ENCODE data around the gene KIF1A. TPM values are rescaled to one million over a fixed set of nuclear protein-coding genes. Genes with fewer than 3 reads are reported as not detected.
A peak's percentile ranks its signal among the peaks of the same experiment; 100 is the strongest.

The KIF1A gene
- total RNA-seq, 1 experiment from 2014 or later: 298 TPM

- intact Hi-C loops (cut with micrococcal nuclease; ENCODE audit: unreplicated experiment): no loop called here
- Mint-ChIP-seq H3K27ac (ENCODE audit: unreplicated experiment) (peak overlapping the region; percentile 20), H3K4me3 (ENCODE audit: low read depth, unreplicated experiment) (no peak overlapping the region), H3K9me3 (ENCODE audit: low read depth, unreplicated experiment) (no peaks in the 10 kb centered on the region), H3K4me1 (ENCODE audit: low read depth, unreplicated experiment) (peaks cover 17% of the 10 kb centered on the region), H3K36me3 (ENCODE audit: insufficient read depth, unreplicated experiment) (peaks cover 63% of the 10 kb centered on the region), H3K27me3 (ENCODE audit: unreplicated experiment) (no peaks in the 10 kb centered on the region)
- TF ChIP-seq CTCF (IDR thresholded peaks at IDR 0.05; ENCODE audit: unreplicated experiment): no peak
- BruUV-seq (replicated peaks): no TSS peak
- DNase-seq: no peak
- CTCF ChIA-PET: no interaction called here
Measured at GRCh38 chr2:240735476-240735875, 84.5 kb downstream of the KIF1A start.

GRCh38 chr2:240734756-240735155 is 85.3 kb downstream of the KIF1A start:
- Mint-ChIP-seq H3K36me3 (ENCODE audit: insufficient read depth, unreplicated experiment) (peaks cover 63% of the 10 kb centered on the region), H3K9me3 (ENCODE audit: low read depth, unreplicated experiment) (no peaks in the 10 kb centered on the region), H3K27ac (ENCODE audit: unreplicated experiment) (no peak overlapping the region), H3K4me3 (ENCODE audit: low read depth, unreplicated experiment) (no peak overlapping the region), H3K4me1 (ENCODE audit: low read depth, unreplicated experiment) (peaks cover 11% of the 10 kb centered on the region), H3K27me3 (ENCODE audit: unreplicated experiment) (no peaks in the 10 kb centered on the region)
- intact Hi-C loops (cut with micrococcal nuclease; ENCODE audit: unreplicated experiment): no loop called here
- CTCF ChIA-PET: no interaction called here
- DNase-seq: no peak
- TF ChIP-seq CTCF (IDR thresholded peaks at IDR 0.05; ENCODE audit: unreplicated experiment): no peak
- no TSS peak for BruUV-seq (replicated peaks)

- Mint-ChIP-seq H3K4me3 (ENCODE audit: low read depth, unreplicated experiment) (no peak overlapping the region), H3K36me3 (ENCODE audit: insufficient read depth, unreplicated experiment) (peaks cover 62% of the 10 kb centered on the region), H3K4me1 (ENCODE audit: low read depth, unreplicated experiment) (peaks cover 3% of the 10 kb centered on the region), H3K27ac (ENCODE audit: unreplicated experiment) (no peak overlapping the region), H3K27me3 (ENCODE audit: unreplicated experiment) (no peaks in the 10 kb centered on the region), H3K9me3 (ENCODE audit: low read depth, unreplicated experiment) (no peaks in the 10 kb centered on the region)
- DNase-seq: no peak
- no TSS peak for BruUV-seq (replicated peaks)
- intact Hi-C loops (cut with micrococcal nuclease; ENCODE audit: unreplicated experiment): no loop called here
- no peak for TF ChIP-seq CTCF (IDR thresholded peaks at IDR 0.05; ENCODE audit: unreplicated experiment)
- CTCF ChIA-PET: no interaction called here
Measured at GRCh38 chr2:240733803-240734495, 86.1 kb downstream of the KIF1A start.

- no peaks in the 10 kb centered on the region for H3K4me1 Mint-ChIP-seq (ENCODE audit: low read depth, unreplicated experiment)
- no peaks in the 10 kb centered on the region for H3K9me3 Mint-ChIP-seq (ENCODE audit: low read depth, unreplicated experiment)
- DNase-seq: no peak
- intact Hi-C loops (cut with micrococcal nuclease; ENCODE audit: unreplicated experiment): no loop called here
- no peak overlapping the region for H3K27ac Mint-ChIP-seq (ENCODE audit: unreplicated experiment)
- TF ChIP-seq CTCF (IDR thresholded peaks at IDR 0.05; ENCODE audit: unreplicated experiment): no peak
- CTCF ChIA-PET: no interaction called here
- H3K4me3 Mint-ChIP-seq (ENCODE audit: low read depth, unreplicated experiment): no peak overlapping the region
- H3K36me3 Mint-ChIP-seq (ENCODE audit: insufficient read depth, unreplicated experiment): peaks cover 60% of the 10 kb centered on the region
- BruUV-seq (replicated peaks): no TSS peak
- H3K27me3 Mint-ChIP-seq (ENCODE audit: unreplicated experiment): no peaks in the 10 kb centered on the region
Measured at GRCh38 chr2:240732911-240733622, 87.0 kb downstream of the KIF1A start.
